Measurements from ENCODE around the gene AGAP6.
"Not testable (repeated sequence)": the region's sequence is repeated elsewhere in the genome, so short reads cannot be mapped to it uniquely, and the experiment has no call there.

AGAP6 gene

DNA sequence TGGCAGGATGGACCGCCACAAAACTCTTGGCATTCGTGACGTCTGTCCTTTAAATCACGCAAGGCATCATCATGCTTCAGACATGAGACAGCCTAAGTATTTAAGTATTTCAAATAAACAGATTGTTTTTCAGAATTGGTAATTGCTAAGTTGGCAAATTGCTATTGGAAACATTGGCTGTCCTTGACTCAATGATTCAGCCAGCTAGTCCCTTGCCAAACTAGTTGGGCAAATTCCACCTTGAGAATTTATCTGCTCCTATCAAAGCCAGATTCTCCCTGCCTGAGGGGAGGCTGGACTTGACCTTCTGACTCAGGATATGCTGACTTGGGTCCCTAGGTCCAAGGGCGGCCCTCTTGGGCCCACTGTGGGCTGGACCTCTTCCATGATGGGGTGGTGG, 29.4 kb downstream of the AGAP6 start:
- not testable (repeated sequence) for DNase-seq (ENCODE audit: low read depth); H3K4me3 ChIP-seq (ENCODE audit: control insufficient read depth, low read depth, low read length)

DNA sequence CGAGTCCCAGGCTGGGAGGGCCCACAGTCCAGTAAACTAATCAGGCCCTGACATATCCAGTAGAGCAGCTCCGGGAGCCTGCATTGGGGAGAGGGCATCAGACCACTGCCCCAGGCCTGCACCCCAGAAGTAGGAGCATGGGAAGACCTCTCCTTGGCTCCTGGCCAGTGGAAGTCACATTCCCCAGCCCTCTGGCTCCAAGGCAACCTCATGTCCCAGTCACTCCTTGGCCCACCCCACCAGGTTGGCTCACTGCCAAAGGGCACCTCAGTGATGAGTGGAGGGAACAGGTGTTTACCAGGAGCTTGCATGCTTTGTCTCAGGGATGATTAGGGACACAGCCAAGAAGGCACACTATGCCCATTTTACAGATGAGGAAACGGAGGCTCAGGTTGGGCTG, 31.1 kb downstream of the AGAP6 start:
- H3K4me3 ChIP-seq (ENCODE audit: control insufficient read depth, low read depth, low read length); DNase-seq (ENCODE audit: low read depth): not testable (repeated sequence)

DNA sequence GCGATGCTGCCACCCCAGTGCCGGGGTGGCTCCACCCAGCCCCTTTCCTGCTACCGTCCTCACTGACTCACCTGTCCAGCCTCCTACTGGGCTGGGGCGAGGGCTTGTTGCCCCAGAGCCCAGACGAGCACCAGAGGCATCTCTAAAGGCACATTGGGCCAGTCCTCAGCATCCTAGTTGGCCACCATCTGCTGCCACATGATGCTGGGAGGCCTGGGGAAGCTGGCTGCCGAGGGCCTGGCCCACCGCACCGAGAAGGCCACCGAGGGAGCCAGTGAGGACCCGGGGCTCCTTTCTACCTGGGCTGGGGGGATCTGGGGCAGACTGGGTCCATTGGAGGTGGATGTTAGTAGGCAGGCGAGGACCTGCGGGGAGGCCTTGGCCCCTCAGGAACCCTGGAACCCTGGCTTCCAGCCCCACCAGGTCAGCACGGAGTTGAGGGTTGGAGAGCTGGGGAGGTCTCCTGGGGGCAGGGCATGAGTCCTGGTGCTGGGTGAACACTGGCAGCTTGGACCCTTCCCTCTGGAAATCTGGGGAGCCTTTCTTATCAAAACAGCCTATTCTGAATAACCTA, 32.3 kb downstream of the AGAP6 start:
- DNase-seq (ENCODE audit: low read depth); H3K4me3 ChIP-seq (ENCODE audit: control insufficient read depth, low read depth, low read length): not testable (repeated sequence)

DNA sequence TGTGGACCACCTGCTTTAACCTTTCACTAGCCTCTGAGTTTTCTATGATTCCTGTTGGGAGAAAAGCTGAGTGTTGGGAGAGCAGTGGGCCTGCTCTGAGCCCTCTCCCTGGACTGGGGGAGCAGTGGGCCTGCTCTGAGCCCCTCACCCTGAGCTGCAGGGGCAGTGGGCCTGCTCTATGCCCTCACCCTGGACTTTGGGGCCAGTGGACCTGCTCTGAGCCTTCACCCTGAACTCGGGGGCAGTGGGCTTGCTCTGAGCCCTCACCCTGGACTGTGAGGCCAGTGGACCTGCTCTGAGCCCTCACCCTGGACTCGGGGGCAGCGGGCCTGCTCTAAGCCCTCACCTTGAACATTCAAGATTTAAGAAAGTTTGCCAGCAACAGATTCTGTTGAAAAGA, 33.4 kb downstream of the AGAP6 start:
- DNase-seq (ENCODE audit: low read depth): no peak
- H3K4me3 ChIP-seq (ENCODE audit: control insufficient read depth, low read depth, low read length): no peak overlapping the region
- TF ChIP-seq, protein P1, sequence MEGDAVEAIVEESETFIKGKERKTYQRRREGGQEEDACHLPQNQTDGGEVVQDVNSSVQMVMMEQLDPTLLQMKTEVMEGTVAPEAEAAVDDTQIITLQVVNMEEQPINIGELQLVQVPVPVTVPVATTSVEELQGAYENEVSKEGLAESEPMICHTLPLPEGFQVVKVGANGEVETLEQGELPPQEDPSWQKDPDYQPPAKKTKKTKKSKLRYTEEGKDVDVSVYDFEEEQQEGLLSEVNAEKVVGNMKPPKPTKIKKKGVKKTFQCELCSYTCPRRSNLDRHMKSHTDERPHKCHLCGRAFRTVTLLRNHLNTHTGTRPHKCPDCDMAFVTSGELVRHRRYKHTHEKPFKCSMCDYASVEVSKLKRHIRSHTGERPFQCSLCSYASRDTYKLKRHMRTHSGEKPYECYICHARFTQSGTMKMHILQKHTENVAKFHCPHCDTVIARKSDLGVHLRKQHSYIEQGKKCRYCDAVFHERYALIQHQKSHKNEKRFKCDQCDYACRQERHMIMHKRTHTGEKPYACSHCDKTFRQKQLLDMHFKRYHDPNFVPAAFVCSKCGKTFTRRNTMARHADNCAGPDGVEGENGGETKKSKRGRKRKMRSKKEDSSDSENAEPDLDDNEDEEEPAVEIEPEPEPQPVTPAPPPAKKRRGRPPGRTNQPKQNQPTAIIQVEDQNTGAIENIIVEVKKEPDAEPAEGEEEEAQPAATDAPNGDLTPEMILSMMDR (IDR thresholded peaks at IDR 0.05; ENCODE audit: control insufficient read depth, insufficient read depth, low read depth, low read length, missing control alignments): no peak

DNA sequence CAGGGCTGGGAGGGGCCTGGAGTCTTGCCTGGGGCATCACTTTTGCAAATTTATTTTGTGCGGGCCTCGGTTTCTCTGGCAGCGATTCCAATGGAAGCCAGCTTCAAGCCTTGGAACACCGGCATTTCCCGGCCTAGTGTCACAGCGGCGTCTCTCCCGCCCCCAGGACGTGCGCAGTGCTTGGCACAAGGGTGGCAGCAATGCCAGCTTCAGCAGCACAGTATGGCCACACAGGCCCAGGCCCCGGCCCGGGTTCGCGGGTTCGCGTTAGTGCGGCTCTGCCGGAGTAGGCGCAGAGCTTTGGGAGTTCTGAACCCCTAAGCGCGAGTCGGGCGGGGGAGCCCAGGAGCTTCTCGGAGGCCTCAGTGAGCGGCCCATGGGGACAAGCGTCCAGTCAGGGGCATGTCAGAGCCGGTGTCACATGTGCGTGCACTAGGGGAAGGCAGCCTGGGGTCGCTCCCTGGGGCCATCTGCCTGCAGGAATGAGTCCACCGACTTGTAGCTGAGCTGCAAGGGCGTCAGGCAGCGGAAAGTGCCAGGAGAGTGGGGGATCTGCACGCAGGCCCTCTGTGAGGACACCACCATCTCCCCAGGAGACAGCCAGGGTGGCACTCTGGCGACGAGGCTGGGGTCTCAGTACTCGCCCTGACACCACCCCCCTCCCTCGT, 36.6 kb downstream of the AGAP6 start:
- not testable (repeated sequence) for H3K4me3 ChIP-seq (ENCODE audit: control insufficient read depth, low read depth, low read length); DNase-seq (ENCODE audit: low read depth)

DNA sequence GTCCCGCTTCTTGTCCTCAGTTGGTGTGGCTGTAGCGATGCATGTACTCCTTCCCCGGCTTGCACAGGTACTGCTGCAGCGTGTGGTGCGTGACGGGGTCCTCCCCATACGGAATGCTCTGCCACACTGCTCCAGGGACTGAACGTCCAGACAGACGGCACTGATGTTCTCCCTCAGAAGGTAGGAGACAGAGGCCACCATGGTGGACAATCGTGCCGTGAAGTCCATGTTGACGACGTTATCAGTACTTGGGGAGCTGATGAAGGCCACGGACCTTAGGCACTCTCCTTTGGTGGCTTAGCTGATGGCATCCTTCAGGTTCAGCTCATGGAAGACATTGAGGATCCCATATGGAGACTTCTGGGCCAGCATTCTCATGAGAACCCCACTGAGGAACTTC, 37.4 kb downstream of the AGAP6 start:
- TF ChIP-seq, protein P1 (IDR thresholded peaks at IDR 0.05; ENCODE audit: control insufficient read depth, insufficient read depth, low read depth, low read length, missing control alignments): no peak
- no peak overlapping the region for H3K4me3 ChIP-seq (ENCODE audit: control insufficient read depth, low read depth, low read length)
- no peak for DNase-seq (ENCODE audit: low read depth)

DNA sequence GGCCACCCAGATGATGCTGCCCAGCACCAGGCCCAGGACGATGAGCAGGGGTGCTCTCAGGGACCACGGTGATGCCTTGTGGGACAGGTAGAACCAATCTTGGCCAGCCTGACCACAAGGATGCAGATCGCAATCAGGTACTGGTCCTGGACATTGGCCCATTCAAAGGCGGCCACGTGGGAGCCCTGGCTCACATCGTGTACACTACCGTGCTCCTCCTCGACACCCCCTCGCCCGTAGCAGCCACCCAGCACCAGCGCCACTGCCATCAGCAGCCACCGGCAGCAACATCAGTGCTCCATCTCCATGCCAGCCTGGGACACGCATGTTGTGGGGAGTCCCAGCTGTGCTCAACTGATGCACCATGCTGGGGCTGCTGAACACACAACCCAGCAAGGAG, 39.0 kb downstream of the AGAP6 start:
- no peak for DNase-seq (ENCODE audit: low read depth)
- TF ChIP-seq, protein P1 (IDR thresholded peaks at IDR 0.05; ENCODE audit: control insufficient read depth, insufficient read depth, low read depth, low read length, missing control alignments): no peak
- H3K4me3 ChIP-seq (ENCODE audit: control insufficient read depth, low read depth, low read length): no peak overlapping the region

DNA sequence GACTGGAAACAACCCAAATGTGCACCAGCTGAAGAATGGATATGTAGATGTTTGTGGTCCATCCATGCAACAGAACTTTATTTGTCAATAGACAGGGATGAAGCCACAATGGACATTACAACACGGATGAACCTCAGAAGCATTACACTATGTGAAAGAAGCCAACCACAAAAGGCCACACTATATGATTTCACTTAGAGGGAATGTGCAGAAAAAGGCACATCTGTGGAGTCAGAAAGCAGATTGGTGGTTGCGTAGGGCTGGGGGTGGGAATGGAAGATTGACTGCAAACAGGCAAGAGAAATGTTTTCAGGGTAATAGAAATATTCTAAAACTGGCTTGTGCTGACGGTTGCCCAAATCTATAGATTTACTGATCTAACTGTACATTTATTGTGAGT, 45.3 kb downstream of the AGAP6 start:
- peak; percentile 41 for DNase-seq (ENCODE audit: low read depth)
- TF ChIP-seq, protein P1 (IDR thresholded peaks at IDR 0.05; ENCODE audit: control insufficient read depth, insufficient read depth, low read depth, low read length, missing control alignments): no peak
- H3K4me3 ChIP-seq (ENCODE audit: control insufficient read depth, low read depth, low read length): no peak overlapping the region

DNA sequence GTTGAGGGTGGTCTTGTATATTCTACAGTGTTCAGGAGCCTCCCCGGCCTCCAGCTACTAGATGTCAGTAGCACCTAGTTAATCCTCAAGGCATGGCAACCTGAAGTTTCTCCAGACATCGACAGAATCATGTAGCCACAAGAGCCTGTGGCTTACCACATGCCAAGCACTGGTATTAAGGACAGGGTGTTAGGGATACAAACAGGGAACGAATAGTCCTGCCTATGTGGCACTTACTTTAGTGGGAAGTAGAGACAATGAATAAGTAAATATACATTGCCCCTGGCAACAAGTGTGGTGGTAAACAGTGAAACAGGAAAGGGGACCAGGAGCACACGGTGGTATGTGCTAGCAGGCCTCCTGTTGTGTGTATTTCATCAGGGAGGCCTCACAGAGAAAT, 47.1 kb downstream of the AGAP6 start:
- DNase-seq (ENCODE audit: low read depth); H3K4me3 ChIP-seq (ENCODE audit: control insufficient read depth, low read depth, low read length): not testable (repeated sequence)

Measured in AG09309 (cell line).